MCF 10A (cell line): ENCODE measurements around the gene GCSH. TPM values are rescaled to one million over a fixed set of nuclear protein-coding genes. Genes with fewer than 3 reads are reported as not detected.

Experiments
- BruUV-seq: library from RNA; stranded (reverse); fragments of 400-500 nt; replicated peaks from 2 replicates; lab custom pipeline; 2021; lab: Mats Ljungman, UMichigan
- CTCF ChIA-PET: fragments of 300-600 bp; sonication (Branson Sonifier 250); formaldehyde crosslinking; extraction: SDS; loops from one replicate; lab custom pipeline; 2021; ENCODE audit warnings: antibody characterized with exemption, inconsistent platforms; lab: Yijun Ruan, JAX
- POLR2A ChIA-PET: fragments of 300-600, 350-650 bp; sonication (Branson Sonifier 250); formaldehyde crosslinking; extraction: SDS; loops from one replicate; lab custom pipeline; 2020; ENCODE audit warnings: antibody characterized with exemption, inconsistent platforms; lab: Yijun Ruan, JAX
- DNase-seq: peaks from one replicate; pipeline ENCODE4 v3.0.0-alpha.2; 2018; ENCODE audit not compliant: unreplicated experiment
- H3K27ac Mint-ChIP-seq: one replicate; pipeline ENCODE4 v1.8.0; 2022; ENCODE audit warnings: mild to moderate bottlenecking, low read depth, mixed read lengths; ENCODE audit not compliant: unreplicated experiment
- H3K27me3 Mint-ChIP-seq: one replicate; pipeline ENCODE4 v1.8.0; 2022; ENCODE audit warnings: mixed read lengths; ENCODE audit not compliant: insufficient read depth, unreplicated experiment
- H3K36me3 Mint-ChIP-seq: one replicate; pipeline ENCODE4 v1.8.0; 2022; ENCODE audit warnings: mild to moderate bottlenecking, moderate library complexity, mixed read lengths; ENCODE audit not compliant: insufficient read depth, unreplicated experiment
- H3K4me1 Mint-ChIP-seq: one replicate; pipeline ENCODE4 v1.8.0; 2022; ENCODE audit warnings: mixed read lengths; ENCODE audit not compliant: insufficient read depth, unreplicated experiment
- H3K4me3 Mint-ChIP-seq: one replicate; pipeline ENCODE4 v1.8.0; 2022; ENCODE audit warnings: mild to moderate bottlenecking, moderate library complexity, mixed read lengths; ENCODE audit not compliant: unreplicated experiment
- H3K9me3 Mint-ChIP-seq: one replicate; pipeline ENCODE4 v1.8.0; 2022; ENCODE audit warnings: mixed read lengths; ENCODE audit not compliant: unreplicated experiment
- intact Hi-C: fragments of 100-400 bp; cut with micrococcal nuclease; formaldehyde crosslinking; loops from 2 replicates; pipeline ENCODE4 v1.14.1; 2022
- total RNA-seq: library from RNA; stranded (reverse); gene quantifications from 2 replicates; pipeline ENCODE4 v1.2.3, GENCODE V29; 2022
- TF ChIP-seq, protein P1 (sequence below): fragments of 200-600 bp; IDR thresholded peaks from one replicate; pipeline ENCODE4 v1.8.0; 2022; ENCODE audit warnings: antibody characterized with exemption, mild to moderate bottlenecking; ENCODE audit not compliant: unreplicated experiment

Gene GCSH
- total RNA-seq, 1 experiment from 2014 or later: 68.4 TPM

DNA sequence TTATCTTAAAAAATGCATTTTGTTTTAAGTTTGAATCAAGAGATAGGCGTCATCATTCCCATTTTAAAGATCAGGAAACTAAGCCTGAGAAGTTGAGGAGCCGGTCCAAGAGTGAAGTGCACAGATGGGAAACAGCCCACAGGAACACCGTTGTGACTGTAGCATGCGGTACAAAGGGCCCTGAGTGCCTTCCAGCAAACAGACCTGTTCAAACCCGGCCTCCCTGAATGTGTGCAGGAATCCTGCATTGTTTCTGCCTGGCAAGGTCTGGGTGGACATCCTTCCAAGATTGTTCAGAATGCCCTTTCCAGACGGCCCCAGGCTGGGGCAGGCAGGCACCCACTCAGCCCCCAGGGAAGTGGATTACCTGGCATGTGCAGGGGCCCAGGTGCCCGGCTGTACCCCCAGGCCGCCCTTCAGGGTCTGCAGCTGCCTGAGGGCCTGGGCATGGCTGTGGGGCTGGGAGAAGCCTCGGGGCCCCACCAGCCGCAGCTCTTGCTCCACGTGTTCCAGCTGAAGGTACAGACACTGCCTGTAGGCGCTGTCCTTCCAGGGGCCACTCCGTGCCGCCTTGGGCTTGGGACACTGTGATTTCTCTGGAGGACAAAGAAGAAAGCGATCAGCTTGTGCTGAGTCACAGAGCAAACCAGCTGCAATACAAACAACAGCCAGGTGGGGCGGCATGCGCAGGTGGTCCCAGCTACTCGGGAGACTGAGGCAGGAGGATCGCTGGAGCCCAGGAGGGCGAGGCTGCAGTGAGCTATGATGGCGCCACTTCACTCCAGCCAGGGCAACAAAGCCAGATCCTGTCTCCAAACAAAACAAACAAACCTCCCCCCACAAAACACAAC is 45.0 kb upstream of the GCSH start:
- Mint-ChIP-seq H3K4me3 (no peak overlapping the region), H3K27me3 (no peaks in the 10 kb centered on the region), H3K9me3 (no peaks in the 10 kb centered on the region), H3K27ac (no peak overlapping the region), H3K36me3 (no peaks in the 10 kb centered on the region), H3K4me1 (peaks cover 5% of the 10 kb centered on the region)
- no TSS peak for BruUV-seq
- ChIA-PET CTCF (interaction anchor here (0.6 to 1.5 kb wide), 4 partner anchors 24 to 661 kb away, joined by 3 to 4 read pairs (median 3); no protein-coding TSS in a partner anchor), POLR2A (interaction anchor here (0.7 kb wide), 1 partner anchor 40 kb away, joined by 3 read pairs; no protein-coding TSS in a partner anchor)
- TF ChIP-seq, protein P1, sequence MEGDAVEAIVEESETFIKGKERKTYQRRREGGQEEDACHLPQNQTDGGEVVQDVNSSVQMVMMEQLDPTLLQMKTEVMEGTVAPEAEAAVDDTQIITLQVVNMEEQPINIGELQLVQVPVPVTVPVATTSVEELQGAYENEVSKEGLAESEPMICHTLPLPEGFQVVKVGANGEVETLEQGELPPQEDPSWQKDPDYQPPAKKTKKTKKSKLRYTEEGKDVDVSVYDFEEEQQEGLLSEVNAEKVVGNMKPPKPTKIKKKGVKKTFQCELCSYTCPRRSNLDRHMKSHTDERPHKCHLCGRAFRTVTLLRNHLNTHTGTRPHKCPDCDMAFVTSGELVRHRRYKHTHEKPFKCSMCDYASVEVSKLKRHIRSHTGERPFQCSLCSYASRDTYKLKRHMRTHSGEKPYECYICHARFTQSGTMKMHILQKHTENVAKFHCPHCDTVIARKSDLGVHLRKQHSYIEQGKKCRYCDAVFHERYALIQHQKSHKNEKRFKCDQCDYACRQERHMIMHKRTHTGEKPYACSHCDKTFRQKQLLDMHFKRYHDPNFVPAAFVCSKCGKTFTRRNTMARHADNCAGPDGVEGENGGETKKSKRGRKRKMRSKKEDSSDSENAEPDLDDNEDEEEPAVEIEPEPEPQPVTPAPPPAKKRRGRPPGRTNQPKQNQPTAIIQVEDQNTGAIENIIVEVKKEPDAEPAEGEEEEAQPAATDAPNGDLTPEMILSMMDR: peak; percentile 9
- DNase-seq: no peak
- intact Hi-C loops: no loop called here

DNA sequence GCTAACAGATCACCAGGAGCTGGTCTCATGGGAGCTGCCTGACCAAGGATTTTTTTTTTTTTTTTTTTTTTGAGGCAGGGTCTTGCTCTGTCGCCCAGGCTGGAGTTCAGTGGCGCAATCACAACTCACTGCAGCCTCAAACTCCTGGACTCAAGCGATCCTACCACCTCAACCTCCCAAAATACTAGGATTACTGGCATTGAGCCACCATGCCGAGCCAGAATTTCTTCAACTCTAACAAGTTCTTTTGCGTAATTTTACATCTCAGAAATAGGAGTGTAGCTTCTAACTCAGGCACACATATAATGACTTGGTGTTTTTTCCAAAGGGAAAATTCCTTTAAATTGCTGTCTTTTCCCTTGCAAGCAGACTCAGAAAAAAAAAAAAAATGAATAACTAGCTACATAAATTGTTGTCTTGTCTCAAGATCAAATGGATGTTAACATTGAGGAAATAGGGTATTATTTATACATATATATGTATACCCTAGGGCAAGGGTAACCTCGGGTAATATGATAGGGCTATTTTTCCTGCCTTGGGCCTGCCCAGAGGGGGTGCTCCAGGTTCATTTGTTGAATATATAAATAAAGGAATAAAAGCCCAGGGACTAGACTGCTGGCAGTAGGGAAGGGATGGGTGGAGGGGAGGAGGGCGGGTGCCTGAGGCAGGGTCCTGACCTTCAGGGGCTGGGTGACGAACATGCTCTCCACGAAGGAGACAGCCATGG is 42.8 kb upstream of the GCSH start:
- POLR2A ChIA-PET: interaction anchor here (0.5 kb wide), 2 partner anchors 88 to 387 kb away, joined by 3 read pairs; no protein-coding TSS in a partner anchor
- peak; percentile 27 for DNase-seq
- intact Hi-C loops: no loop called here
- CTCF ChIA-PET: interaction anchor here (0.6 to 1.3 kb wide), 4 partner anchors 38 to 591 kb away, joined by 3 to 4 read pairs (median 3); no protein-coding TSS in a partner anchor
- no TSS peak for BruUV-seq
- Mint-ChIP-seq H3K36me3 (no peaks in the 10 kb centered on the region), H3K9me3 (no peaks in the 10 kb centered on the region), H3K4me3 (no peak overlapping the region), H3K27me3 (no peaks in the 10 kb centered on the region), H3K27ac (no peak overlapping the region), H3K4me1 (peaks cover 3% of the 10 kb centered on the region)
- TF ChIP-seq, protein P1: no peak

DNA sequence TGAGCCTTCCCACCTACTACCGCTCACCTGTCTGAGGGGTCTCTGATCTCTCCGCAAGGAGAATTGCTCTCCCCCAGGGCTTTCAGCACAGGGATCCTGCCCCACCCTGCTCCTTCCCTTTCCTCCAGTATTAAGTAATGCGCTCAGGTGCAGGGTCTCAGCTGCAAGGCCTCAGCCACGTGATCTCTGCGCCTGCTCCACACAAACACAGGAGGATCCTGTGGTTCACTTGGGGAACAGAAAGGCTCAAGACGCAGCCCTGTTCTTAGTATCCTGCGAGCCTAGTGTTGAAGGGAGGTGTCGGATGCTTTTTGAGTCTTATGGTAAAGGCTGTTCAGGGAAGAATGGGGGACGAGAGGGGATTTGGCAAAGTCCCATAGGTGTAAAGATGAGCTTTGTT is 41.6 kb upstream of the GCSH start:
- H3K27ac Mint-ChIP-seq: no peak overlapping the region
- intact Hi-C loops: no loop called here
- no peaks in the 10 kb centered on the region for H3K27me3 Mint-ChIP-seq
- TF ChIP-seq, protein P1: no peak
- no peak overlapping the region for H3K4me3 Mint-ChIP-seq
- ChIA-PET POLR2A (interaction anchor here (1.1 kb wide), 1 partner anchor 15 kb away, joined by 3 read pairs; no protein-coding TSS in a partner anchor), CTCF (no interaction called here)
- H3K4me1 Mint-ChIP-seq: no peaks in the 10 kb centered on the region
- H3K9me3 Mint-ChIP-seq: no peaks in the 10 kb centered on the region
- no TSS peak for BruUV-seq
- DNase-seq: no peak
- H3K36me3 Mint-ChIP-seq: no peaks in the 10 kb centered on the region
